Anterior cingulate cortex (tissue), 58 donors: Measurements from ENCODE around the gene CACNA1B.

Experiments used
- DNase-seq, 58 donors: peaks; one replicate each; lab custom pipeline; 2025; lab: John Stamatoyannopoulos, UW

The CACNA1B gene

DNA sequence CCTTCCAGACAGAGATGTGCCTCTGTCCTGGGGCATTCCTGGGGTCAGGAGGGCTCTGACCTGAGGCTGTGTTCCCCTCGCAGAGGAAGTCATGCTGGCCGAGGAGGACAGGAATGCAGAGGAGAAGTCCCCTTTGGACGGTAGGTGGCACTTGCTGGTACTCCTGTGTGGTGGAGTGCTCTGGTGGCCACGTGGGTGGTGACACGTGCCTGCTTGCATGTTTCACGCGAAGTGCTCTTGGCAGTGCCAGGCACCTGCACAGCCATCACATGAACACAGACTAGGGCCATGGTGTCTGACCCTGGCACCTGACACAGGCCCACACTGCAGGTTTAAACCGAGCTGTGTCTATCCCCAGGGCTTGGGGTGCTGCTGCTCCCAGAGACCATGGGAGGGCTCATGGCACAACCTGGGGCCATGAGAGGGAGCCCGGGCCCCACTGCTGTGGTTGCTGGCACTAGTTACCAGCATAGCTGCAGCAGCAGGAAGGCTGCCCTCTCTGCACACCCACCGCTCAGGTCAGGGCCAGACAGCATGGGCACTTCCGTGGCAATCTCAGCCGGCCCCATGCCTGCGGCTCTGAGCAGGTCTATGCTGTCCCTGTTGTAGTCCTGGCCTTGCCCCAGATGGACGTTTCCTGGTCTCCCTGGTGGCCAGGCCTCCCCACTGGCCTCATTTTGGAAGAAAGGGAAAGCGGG, 79.3 kb downstream of the CACNA1B start:
- DNase-seq = peak in 3 of 58 donors; percentile 21 to 33 (median 23)

DNA sequence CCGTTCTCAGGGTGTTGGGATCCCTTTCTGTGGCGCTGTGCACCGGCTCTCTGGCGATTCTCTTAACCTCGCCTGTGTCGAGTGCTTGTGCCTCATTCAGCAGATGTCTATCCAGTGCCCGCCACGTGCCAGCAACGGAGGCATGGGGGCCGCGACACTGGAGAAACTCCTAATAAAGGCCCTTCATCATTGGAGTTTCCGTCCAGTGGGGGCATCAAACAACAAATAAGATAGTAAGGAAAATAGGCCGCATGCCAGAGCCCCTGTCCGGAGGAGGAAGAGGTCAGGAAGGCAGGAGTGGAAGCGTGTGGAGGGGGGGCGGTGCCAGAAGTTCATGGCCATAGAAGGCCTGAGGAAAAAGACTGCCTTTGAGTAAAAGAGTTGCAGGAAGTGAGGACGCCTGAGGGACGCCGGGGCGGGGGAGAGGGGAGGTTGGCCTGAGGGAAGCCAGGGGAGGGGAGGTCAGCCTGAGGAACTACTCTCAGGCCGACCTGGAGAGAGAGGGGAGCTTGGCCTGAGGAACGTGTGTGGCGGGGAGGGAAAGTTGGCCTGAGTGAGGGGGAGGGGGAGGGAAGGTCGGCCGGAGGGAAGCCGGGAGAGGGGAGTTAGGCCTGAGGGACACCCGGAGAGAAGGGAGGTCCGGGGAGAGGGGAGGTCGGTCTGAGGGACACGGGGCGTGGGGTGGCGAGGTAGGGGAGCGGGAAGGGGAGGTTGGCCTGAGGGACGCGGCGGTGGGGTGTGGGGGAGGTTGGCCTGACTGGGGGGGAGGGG, 82.2 kb downstream of the CACNA1B start:
- DNase-seq = no peak

GRCh38 chr9:137960496-137960895, 82.9 kb downstream of the CACNA1B start:
- no peak for DNase-seq

- DNase-seq = no peak
These were observed 85.9 kb downstream of the CACNA1B start for GRCh38 chr9:137963525-137963924.

DNA sequence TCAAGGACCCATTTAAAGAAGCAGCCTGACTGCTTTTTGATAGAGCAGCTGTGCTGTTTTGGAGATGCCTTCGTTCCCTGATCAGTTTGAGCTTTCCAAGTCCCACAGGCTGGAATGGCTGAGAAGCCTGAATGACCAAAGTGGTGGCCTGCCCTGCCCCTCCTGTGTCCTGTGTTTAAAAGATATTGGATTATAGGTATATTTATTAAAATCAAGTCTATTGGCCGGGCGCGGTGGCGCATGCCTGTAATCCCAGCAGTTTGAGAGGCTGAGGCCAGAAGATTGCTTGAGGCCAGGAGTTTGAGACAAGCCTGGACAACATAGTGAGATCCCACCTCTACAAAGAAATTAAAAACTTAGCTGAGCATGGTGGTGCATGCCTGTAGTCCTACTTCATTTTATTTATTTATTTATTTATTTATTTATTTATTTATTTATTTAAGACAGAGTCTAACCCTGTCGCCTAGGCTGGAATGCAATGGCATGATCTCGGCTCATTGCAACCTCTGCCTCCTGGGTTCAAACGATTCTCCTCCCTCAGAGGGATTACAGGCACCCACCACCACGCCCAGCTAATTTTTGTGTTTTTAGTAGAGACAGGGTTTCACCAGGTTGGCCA, 87.7 kb downstream of the CACNA1B start:
- no peak for DNase-seq

GRCh38 chr9:137967280-137967953, 89.8 kb downstream of the CACNA1B start:
- DNase-seq = no peak

DNA sequence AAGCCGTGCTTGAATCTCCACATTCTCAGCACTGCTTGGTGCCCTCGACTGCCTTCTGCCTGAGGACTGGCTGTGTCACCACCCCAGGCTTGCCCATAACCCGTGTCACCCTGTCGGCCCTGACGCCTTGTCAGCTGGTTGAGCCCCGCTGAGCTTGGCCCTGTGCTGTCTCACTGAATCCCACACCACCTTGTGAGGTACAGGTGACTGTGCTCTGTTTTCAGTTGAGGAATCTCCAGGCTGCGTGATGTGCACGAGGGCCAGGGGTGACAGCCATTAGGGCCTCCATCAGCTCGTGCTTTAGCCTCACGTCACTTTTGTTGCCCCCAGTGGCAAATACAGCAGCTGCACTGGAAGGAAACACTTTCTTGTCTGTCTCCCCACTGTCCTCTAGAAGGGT, 90.7 kb downstream of the CACNA1B start:
- DNase-seq = no peak

- no peak for DNase-seq
These were observed 91.4 kb downstream of the CACNA1B start for GRCh38 chr9:137969008-137969407.

GRCh38 chr9:137969685-137970084, 92.1 kb downstream of the CACNA1B start:
- DNase-seq = no peak

DNA sequence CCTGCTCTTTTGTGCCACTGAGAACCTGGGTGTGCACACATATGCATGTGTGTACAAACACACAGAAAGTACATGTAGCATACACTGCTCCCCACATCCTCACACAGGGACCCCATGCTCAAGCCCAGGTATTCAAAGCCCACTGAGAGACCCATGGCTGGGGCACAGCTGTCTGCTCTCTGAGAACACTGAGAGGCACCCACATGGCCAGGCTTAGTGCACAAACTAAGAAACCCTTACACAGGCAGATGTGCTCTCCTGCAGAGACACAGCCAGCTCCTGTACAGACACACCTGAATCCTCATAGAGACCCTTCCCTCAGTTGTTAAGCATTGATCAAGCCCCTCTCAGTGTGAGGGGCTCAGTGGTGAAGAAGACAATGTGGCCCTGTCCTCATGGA, 92.5 kb downstream of the CACNA1B start:
- no peak for DNase-seq

- no peak for DNase-seq
These were observed 93.3 kb downstream of the CACNA1B start for GRCh38 chr9:137970686-137971476.

DNA sequence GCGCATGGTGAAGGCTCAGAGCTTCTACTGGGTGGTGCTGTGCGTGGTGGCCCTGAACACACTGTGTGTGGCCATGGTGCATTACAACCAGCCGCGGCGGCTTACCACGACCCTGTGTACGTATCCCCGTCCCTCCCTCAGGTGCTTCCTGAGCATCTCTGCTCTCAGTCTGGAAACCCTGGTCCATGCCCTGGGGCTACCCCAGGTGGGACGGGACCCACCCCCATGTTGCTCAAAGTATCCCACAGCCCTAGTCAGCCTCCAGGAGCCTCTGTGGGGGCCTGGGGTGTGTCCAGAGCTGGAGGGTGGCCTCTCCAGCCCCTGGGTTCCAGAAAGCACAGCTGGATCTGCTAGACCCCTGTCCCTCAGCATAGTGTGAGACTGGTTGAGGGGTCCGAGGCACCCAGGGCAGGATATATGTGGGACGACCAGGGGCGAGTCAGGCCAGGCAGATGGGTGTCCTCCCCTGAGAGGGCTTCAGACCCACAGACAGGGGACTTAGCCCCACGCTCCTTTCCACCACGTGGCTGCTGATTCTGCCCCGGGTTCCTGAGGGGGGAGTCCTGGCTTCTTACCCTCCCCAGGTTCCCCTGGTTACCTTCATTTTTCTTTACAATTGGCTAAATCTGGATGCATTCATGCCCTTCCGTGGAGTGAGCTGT, 94.0 kb downstream of the CACNA1B start:
- no peak for DNase-seq

- DNase-seq = no peak
These were observed 94.9 kb downstream of the CACNA1B start for GRCh38 chr9:137972355-137972987.

DNA sequence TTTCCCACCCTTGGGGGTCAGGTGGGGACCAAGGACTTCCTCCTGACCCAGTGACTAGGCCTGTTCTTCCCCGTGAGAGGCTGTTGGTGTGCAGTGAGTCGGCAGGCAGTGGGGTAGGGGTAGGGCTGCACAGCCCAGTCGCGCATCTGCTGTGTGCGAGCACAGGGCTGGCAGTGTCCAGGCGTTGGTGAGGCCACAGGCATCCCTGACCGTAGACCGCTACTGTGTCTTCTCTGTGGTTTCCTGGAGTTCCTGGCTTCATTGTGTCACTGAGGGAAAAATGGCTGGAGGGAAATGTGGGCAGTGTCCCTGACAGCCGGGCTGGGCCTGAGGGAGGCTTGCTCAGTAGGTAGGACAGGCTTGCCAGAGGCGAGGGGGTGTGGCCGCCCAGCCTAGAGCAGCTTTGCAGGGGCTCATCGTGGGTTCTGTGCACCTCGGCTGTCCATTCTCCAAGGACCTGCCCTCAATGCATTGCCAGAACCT, 95.4 kb downstream of the CACNA1B start:
- no peak for DNase-seq

- no peak for DNase-seq
These were observed 96.3 kb downstream of the CACNA1B start for GRCh38 chr9:137973829-137974416.

DNA sequence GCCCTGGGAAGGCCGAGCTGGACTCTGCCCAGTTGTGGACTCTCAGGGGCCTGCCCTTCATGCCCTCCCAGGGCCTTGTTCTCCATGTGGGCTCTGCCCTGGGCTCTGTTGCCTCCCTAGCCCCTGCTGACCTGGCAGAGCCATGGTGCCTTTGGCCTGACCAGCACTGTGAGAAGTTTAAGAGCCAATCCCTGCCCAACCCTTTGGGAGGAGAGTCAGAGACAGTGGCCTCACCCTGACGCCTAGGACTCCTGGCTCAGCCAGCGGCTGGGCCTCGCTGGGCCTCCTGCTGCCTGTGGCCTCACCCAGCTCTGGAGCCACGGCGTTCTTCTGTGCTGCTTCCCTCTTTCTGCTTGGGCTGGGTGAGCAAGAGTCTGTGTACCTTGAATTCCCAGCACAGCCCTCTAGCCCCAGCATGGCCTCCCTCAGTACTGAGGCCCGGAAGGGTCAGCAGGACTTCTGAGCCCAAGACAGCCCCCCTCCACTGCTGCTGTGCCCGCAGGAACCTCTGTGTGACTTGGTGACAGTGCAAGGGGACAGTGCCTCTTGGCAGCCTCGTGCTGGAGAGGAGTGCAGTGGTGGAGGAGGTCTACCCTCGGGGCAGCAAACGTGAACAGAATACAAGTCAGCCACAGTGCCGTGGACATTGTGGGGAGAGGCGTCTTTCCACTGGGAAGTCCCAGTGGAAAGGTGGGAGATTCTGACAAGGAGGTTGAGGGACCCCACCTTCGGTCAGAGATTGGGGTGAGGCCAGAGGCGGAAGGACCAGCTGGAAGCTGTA, 97.4 kb downstream of the CACNA1B start:
- DNase-seq = no peak

DNA sequence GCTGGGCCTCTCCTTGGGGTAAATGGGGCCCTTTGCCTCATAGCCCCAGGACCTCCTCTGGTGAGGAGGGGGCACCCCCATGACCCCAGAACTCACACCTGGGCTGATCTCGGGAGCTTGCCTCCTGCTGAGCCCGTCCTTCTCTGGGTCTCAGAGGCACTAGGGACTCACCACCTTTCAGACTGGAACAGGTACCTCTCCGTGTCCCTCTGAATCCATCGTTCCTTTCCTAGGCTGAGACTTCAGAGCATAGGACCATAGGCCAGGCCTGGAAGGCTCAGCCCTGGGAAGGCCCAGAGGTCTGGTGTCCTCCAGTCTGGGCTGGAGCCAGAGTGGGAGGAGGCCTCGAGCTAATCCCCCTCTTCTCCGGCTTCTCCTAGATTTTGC, 97.9 kb downstream of the CACNA1B start:
- no peak for DNase-seq
